NCI-H2227 treated with DMSO at 0.1 percent for 48 hours (cell line): ENCODE measurements around the gene THTPA.

Experiments
- DNase-seq: peaks from one replicate; lab custom pipeline; 2025; lab: John Stamatoyannopoulos, UW

The THTPA gene

DNA sequence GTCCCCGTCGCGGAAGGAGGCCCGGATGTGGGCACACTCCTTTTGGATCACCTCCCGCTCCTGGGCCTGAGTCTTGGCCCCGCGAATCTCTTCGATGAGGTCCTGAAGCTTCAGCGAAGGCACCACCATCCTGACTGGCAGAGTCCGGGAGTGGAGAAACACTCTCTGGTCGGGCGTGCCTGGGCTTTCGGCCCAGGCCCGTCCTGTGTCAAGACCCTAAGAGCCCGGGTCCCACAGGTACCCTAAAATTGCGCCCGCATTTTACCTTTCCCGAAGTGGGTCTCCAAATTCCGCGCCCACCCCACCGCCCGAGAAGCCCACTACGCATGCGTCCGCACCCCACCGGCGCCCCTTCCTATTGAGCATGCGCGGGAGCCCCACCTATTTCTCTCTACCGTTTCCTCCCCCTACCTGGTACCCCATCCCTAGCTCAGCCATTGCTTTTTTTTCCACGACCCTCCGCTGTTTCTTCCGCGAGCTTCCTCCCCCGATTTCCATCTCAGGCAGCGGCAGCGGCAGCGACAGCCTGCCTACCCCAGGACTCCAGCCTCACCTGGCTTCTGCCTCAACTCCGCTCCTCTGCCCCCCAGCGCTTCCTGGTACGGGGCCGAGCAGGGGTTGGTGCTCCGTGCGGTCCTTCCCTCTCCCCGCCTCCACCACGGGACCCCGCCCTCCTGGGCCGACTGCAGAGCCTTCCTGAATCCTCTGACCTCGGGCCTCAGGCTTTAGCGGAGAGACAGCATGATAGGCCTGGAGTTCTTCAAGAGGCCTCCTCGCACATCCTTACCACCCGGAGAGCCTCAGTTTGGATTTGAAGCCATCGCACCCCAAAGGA lies 11.3 kb downstream of the THTPA start, which contains the start of gene AP1G2:
TSS of gene AP1G2 (minus strand) at position 606 of the 835 bp plus-strand sequence. CDS start at position 129, 477 bp downstream.
- DNase-seq = peak; percentile 87

DNA sequence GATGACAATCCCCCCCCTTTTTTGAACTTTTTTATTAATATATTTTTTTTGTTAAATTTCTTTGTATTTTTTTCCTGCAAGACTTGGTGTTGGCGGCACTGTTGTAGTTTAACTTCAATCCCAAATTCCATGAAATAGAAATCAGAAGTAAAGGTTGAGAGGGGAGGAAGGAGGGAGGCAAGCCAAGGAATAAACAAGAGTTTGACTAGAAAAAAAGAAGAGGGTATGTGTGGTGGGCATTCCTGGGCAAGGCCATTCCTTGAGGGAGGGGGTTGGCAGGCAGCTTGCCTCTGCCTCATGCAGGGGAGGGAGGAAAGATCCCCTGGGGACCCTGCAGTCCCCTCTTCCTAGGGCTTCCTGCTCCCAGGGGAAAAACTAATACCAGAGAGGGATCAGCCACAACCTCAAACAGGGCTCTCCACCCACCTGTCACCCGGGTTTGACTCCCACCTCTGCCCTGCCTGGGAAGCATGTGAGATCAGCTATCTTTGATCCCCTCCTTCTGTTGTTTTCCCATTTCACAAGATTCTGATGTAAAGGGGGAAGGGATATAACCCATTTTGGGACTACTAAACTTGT lies 12.0 kb downstream of the THTPA start:
- no peak for DNase-seq

DNA sequence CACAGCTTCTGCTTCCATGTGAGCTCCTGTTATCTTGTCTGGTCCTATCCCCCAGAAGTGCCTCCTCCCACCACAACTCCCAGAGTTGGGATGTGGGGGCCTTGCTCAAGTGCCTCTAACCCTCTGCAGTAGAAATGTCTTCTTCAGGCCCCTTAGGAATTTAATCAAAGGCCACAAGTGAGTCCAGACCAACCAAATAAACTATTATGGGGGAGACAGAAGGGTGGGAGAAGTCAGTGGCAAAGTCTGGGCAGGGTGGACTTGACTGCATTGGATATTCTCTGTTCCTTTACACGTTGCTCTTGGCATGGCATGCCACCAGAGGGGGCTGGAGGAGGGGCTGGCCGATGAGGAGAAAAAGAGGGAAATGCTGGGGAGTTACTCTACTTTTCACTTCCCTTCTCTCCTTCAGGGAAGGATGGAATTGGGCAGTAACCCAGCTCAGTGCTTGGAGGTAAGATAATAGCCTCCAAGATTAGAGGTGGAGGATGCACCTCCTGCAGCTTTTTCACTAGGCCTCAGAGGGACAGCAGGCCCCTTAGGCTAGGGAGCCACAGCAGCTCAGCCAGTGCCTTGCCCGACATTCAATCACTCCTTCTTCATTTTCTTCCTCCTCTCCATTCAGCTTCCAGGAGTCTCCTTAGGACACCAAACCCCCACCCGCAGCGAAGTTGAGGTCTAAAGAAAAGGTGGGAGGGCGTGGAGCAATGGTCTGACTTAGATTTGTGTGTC lies 12.7 kb downstream of the THTPA start:
- DNase-seq = peak; percentile 33

DNA sequence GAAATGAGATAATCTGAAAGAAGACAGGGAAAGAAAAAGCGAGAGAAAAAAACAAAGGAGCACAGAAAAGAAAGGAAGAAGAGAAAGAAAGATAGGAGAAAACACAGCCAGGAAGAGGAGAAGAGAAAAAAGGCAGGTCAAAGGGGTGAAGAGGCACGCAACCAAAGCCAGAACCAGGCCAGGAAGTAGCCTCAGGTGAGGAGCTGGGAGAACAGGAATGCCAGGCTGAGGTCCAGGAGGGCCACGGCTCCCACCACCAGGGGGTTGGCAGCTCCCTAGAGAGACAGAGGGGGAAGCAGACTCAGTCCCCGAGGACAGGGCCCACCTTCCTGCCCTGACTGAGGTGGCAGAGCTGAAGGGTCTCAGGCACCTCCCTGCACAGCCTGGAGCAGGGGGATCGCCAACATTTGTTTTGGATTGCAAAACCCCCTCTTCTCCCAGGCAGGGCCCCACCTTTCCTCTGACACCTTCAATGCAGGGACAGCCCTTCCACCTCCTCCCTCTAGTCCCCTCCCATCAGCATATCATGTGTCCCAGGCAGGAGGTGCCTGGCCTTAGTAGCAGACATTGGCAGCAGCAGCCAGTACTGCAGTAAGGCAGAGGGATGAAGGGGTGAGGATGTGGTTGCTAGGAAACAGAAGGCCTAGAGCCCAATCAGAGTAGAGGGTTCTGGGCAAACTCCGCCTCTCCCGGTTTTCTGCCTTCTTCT lies 13.5 kb downstream of the THTPA start:
- DNase-seq = peak; percentile 34

DNA sequence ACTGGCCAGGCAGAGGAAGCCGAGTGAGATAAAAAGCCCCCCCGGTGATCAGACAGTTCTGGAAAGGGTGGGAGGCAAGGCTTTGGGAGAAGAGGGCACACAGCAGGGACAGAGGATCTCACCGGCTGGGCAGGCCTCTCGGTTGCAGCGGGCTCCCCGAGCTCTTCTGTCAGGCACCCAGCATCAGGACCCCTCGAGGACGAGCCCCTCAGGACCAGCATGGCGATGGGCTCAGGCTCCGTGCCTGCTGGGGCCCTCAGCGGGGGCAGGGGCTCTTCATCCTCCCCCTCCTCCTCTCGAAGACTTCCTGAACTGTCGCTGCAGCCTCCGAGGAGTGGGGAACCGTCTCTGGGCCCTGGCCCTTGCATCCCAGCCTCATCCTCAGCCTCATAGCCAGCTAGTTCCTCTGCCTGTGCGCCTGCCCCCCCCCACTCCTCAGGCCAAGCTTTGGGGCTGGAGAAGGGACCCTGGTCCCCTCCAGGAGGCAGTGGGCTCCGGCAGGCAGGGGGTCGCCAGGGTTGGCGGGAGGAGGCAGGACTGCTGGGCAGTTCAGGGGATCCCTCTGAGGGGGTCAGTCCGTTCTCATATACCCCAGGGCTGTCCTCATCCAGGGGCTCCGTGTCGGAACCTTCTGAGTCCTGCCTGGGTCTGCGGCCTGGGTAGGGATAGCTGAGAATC lies 14.9 kb downstream of the THTPA start:
- DNase-seq = no peak

DNA sequence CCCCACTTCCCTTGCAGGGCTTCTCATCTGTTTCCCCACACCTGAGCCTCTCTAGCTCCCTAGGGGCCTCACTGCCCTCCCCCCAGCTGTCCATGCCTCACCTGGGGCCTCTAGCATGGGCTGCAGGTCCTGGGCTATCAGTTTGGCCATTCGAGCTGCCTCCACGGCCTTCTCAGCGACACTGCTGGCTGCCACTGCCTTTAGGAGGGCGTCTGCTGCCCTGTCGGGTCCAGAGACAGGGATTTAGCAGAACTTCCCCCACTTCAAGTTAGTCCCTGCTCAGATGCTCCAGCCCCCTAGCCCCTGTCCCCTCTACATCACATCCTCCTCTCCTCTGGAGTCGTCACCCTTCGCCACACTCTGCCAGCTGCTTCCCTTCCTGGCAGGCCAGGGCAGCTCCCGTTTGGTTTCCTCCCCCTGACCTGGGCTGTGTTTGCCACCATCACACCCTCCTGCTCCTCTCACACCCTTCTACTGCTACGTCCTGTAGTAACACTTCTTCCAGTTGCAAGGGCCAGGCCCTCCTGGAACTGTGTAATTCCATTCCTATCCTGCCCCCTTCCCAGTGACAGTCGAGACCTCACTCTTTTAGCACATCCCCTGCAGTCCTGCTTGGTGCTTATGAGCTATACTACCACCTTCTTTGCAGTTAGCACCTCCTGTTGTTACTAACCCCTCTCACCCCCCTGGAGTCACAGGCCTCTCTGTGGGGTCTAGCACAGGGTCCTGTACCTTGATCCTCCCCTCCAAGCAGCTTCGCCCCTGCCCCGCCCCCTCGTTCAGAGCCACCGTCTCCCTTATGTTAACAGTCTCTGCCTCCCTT lies 15.8 kb downstream of the THTPA start:
- no peak for DNase-seq

DNA sequence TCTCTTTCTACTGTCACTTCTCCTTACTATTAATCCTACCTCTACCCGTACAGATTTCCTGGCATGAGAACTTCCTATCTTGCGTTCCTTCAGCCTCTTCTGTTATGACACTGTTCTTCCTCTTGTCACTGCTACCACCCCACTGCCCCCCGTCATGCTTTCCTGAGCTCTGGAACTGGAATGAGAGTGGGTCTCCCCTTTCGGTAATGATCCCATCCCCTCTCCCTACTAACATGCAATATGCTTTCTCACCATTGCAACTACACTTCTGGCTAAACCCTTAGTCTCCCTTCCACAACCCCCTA lies 16.4 kb downstream of the THTPA start:
- no peak for DNase-seq

DNA sequence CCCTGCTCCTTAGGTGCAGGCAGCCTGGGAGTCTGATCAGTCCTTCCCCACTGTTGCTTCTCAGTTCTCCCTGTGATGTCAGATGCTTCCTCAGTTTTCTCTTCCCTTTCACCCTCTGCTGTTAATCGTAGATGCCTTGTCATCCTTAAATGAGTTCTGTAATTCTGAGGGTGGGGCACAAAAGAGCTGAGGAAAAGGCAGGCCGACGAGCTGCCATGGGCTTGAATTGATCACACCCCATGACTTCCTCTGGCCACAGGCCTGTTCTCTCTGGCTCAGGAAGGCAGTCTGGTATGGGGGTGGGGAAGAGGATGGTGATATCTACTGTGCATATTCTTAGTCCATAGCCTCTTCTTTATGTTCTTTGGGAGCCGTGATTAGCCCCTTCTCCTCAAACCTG lies 16.8 kb downstream of the THTPA start:
- DNase-seq = no peak

DNA sequence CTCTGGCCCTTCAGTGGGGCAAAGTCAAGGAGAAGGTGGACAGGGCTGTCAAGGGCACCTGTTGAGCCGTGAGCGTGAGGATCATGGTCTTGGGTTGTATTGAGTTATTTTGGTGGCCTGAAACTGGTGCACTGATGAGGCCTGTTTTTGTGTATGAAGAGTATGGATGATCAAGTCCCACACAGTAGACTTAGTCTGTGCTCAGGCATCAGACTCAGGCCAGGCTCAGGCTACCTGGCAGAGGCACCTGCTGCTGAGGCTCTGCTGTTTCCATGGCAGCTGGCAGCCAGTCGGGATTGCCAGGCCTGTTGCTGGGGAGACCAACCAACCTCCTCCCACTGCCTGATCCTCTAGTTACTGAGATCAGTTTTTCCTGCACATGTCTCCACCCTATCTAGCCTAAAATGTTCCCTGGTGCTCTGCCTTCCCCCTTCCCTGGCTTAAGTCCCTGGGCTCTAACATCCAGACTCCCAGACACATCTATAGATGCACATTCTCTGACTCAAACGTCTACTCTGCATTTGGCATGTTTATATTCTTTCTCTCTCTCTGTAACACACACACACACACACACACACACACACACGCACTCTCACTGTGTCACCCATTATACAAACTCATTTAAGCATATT lies 17.4 kb downstream of the THTPA start:
- DNase-seq = no peak

DNA sequence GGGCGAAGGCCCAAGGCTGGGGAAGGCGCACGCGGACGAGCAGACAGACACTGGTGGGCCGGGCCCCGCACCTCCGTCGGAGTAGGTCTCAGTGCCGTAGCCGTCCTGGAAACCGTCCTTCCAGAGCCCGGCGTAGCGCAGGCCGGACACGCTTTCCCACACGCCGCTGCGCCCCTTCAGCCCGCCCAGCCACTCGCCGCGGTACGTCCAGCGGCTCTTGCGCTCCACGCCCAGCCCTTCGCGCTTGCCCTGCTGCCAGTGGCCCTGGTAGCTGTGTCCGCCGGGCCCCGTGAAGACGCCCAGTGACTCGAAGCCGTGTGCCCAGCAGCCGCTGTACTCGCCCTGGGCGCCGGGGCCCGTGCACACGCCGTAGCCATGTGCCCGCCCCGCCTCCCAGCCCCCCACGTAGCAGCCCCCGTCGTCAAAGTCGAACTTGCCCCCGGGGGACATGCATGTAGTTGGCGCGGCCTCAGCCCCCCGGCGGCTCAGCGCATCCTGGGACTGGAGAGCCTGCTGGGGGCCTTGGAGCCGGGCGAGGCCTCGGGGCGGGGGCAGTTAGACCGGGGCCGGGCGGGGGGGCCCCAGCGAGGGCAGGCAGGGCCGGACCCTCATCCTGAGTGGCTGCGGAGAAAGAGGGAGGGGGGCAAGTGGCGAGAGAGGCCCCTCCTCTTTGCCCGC lies 21.1 kb downstream of the THTPA start:
- DNase-seq = peak; percentile 49

DNA sequence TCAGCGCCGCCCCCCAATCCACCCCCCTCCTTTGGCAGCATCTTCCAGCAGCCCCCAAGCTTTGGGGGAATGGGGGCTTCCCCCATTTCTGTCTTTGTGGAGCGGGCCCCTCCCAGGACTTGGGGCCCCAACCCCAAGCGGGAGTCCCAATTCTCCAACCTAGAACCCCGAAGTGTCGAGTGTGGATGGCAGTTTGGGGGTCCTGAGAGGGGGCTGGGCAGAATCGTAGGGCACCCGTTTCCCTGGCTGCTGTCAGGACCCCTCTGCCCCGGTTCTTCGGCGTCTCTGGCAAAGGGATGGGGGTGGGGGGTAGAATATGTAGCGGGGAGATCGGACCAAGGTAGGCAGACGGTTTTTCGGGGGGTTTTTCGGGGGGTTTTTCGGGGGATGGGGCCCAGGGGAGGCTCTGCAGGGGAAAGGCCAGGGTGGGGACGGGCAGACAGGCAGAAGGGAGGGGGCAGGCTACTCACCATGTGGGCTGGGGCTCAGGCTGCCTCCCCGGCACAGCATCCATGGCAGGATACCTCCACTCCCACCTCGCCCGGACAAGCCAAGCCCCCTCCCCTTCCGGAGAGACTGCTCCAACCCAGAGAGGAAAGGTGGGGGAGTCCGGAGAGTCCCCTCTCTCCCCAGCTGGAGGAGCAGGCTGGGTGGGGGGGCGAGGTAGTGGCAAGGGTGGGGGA lies 21.8 kb downstream of the THTPA start:
- DNase-seq = peak; percentile 21

DNA sequence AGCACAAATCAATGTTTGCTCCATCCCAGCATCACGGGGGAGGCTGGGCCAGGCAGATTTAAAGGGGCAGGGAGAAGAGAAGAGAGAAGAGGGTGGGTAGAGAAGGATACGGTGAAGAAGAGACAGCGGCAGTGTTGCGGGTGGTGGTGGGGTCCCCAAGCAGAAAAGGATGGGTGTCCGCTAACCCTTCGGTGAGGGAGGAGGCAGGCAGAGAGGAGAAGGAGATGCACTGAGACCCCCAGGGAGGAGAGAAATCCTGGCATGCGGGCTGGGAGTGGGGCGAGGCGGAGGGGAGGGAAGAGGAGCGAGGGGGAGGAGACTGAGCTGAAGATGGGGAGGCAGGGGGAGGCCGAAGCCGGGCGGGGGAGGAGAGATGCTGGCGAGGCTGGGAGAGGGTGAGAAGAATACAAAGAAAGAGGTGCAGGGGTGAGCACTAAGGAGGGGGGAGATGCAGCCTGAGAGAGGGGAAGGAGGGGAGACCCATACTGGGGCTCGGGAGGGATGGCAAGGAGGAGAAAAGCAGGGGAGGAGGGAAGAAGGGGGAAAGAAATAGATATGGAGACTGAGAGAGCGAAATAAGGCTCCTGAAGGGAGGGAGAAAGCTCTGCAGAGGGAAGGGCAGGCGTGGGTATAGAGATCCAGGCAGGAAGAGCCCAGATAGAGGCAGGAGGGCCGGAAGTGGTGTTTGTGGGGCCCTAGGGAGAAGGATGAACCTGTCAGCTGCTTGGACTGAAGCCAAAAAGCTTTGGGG lies 22.7 kb downstream of the THTPA start, which contains the start of gene JPH4:
TSS of gene JPH4 (minus strand) at position 231 of the 751 bp plus-strand sequence. CDS start 1,337 bp downstream, outside the sequence.
- DNase-seq = peak; percentile 80

DNA sequence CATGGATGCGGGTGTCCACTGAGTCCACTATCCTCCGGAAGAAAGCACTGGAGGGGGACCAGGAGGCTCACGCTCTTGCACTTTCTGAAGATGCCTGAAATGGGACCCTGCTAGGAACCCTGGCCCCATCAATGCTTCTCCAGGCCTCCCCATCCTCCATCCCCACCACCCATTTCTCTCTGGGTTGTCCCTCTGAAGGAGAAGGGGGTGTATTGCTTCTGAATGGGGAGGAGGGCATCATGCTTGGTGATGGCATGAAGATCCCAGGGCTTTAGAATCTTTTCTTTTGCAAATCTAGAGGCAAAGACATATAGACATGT lies 23.2 kb downstream of the THTPA start:
- no peak for DNase-seq

DNA sequence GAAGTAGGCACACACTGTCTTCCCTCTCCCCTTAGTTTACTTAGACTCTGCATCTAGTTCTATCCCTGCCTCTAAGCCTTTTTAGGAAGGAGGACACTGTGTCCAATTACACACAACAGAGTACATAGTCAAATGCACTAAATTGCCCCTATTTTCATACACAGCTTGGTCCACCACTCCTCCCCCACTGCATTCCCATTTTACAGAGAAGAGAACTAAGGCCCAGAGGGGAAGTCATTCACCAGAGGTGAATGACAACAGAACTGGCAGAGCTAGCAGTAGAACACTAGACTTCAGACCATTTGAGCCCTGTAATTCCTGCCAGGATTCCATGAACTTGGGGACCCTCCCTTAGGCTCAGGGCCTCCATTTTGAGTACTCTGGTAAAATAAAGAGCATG lies 23.7 kb downstream of the THTPA start:
- no peak for DNase-seq

DNA sequence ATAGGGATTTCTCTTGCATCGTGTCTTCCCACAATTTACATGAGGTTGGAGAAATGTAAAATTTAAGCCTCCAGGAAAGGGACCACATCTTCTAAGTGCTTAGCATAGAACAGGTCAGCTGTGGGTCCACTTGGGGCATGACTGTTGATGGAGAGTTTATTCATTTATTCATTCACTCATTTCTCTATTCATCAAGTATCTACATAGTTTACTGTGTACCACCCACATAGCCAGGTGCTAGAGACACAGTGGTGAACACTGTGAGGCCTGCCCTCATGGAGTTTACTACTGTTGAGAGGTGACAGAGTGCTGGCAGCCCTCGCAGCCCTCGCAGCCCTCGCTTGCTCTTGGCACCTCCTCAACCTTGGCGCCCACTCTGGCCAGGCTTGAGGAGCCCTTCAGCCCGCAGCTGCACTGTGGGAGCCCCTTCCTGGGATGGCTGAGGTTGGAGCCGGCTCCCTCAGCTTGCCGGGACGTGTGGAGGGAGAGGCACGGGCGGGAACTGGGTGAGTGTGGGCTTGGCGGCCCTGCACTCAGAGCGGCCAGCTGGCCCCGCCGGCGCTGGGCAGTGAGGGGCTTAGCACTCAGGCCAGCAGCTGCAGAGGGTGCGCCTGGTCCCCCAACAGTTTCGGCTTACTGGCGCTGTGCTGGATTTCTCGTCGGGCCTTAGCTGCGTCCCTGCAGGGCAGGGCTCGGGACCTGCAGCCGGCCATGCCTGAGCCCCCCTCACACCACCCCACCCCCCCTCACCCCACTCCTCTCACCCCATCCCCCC lies 24.3 kb downstream of the THTPA start:
- no peak for DNase-seq

DNA sequence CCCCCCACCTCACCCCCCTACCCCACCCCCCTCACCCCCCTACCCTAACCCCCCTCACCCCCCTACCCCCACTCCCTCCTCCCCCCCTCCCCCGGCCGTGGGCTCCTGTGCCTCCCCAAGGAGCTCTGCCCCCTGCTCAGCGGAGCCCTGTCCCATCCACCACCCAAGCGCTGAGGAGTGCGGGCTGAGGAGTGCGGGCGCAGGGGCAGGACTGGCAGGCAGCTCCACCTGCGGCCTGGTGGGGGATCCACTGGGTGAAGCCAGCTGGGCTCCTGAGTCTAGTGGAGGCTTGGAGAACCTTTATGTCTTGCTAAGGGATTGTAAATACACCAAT lies 24.8 kb downstream of the THTPA start:
- no peak for DNase-seq

DNA sequence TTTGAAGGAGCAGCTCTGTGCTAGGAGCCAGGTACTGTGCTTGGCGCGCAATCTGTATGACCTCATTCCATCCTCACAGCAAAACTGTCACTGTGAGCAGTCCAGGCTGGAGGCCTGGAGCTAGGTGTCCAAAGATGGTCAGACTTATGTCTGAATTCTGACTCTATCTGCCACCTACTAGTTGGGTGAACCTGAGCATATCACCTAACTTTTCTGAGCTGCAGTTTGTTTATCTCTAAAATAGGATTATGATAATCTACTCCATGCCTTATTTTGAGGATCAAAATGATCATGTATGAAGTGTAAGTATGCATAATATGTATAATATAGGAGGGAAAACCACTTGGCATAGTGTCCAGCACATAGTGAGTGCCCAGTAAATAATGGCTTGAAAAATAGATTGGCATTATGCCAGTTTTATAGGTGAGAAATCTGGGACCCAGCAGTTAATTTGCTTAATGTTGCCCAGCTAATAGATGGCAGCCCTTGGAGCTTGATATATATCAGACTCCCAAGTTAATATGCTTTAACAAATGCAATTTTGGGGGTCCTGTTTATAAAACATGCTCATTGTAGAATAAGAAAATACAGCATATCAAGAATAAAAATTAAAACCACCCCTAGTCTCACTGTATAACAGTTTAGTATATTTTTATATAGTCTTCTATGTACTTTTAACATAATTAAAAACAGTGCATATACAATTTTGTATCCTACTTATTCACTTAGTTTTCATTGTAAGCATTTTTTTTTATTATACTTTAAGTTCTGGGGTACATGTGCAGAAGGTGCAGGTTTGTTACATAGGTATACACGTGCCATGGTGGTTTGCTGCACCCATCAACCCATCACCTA lies 27.1 kb downstream of the THTPA start:
- no peak for DNase-seq
